ENCODE results near the gene TATDN3.
"Not testable (repeated sequence)": the region's sequence is repeated elsewhere in the genome, so short reads cannot be mapped to it uniquely, and the experiment has no call there.

Gene TATDN3

GRCh38 chr1:212827171-212827776, 35.6 kb downstream of the TATDN3 start:
- Histone ChIP-seq H3K36me3 (replicated peaks in 1 of 2; ENCODE audit: control insufficient read depth in 2 of 2, insufficient read depth in 2 of 2, low read length in 2 of 2) (no peaks in the 10 kb centered on the region), H3K4me3 (ENCODE audit: low read length in 2 of 2) (no peak overlapping the region), H2BK12ac (ENCODE audit: low read length) (no peak overlapping the region), H3K27me3 (ENCODE audit: control insufficient read depth in 3 of 3, insufficient read depth in 3 of 3, low read depth in 1 of 3, low read length in 3 of 3) (no peaks in the 10 kb centered on the region), H3K23ac (ENCODE audit: low read depth, low read length, poor library complexity) (no peak overlapping the region), H2BK15ac (ENCODE audit: low read length) (no peak overlapping the region), H3K4me1 (ENCODE audit: control insufficient read depth in 2 of 2, insufficient read depth in 1 of 2, low read depth in 1 of 2, low read length in 2 of 2) (no peaks in the 10 kb centered on the region), H3K27ac (replicated peaks; ENCODE audit: low read length) (no peak overlapping the region), H3K14ac (ENCODE audit: low read length) (no peak overlapping the region), H2BK120ac (ENCODE audit: low read depth, low read length) (no peak overlapping the region), H2AFZ (ENCODE audit: low read length) (no peak overlapping the region), H3K4ac (ENCODE audit: low read length) (no peak overlapping the region), H4K8ac (ENCODE audit: low read depth, low read length) (no peak overlapping the region), H3K4me2 (ENCODE audit: insufficient read depth, low read length, poor library complexity, severe bottlenecking) (no peak overlapping the region), H3K9me3 (replicated peaks in 1 of 2; ENCODE audit: control insufficient read depth in 2 of 2, insufficient read depth in 1 of 2, low read depth in 1 of 2, low read length in 2 of 2) (peaks cover 8 to 16% of the 10 kb centered on the region in 2 donors), H3K18ac (ENCODE audit: low read length) (no peak overlapping the region), H4K91ac (ENCODE audit: low read depth, low read length, poor library complexity) (no peak overlapping the region), H3K79me1 (ENCODE audit: low read depth, low read length) (no peaks in the 10 kb centered on the region), H3K9ac (ENCODE audit: low read depth, low read length, poor library complexity) (no peak overlapping the region), H2AK5ac (ENCODE audit: low read depth, low read length) (no peak overlapping the region), H2BK5ac (ENCODE audit: low read length) (no peak overlapping the region)
- no peak for DNase-seq (ENCODE audit: low spot score)
- no CpG with 5 or more reads among the region's 4 CpGs for WGBS, 2 donors (ENCODE audit: extremely low coverage in 2 of 2, insufficient read length in 2 of 2, insufficient replicate concordance in 1 of 2)

- no peak for DNase-seq (ENCODE audit: low spot score)
- no peak overlapping the region for H4K91ac ChIP-seq (ENCODE audit: low read depth, low read length, poor library complexity)
- peaks cover 8 to 16% of the 10 kb centered on the region in 2 donors for H3K9me3 ChIP-seq (replicated peaks in 1 of 2; ENCODE audit: control insufficient read depth in 2 of 2, insufficient read depth in 1 of 2, low read depth in 1 of 2, low read length in 2 of 2)
- H2BK5ac ChIP-seq (ENCODE audit: low read length) = no peak overlapping the region
- H3K4me2 ChIP-seq (ENCODE audit: insufficient read depth, low read length, poor library complexity, severe bottlenecking) = no peak overlapping the region
- no peak overlapping the region for H2BK12ac ChIP-seq (ENCODE audit: low read length)
- H2BK120ac ChIP-seq (ENCODE audit: low read depth, low read length) = no peak overlapping the region
- no peak overlapping the region for H3K18ac ChIP-seq (ENCODE audit: low read length)
- no peak overlapping the region for H2BK15ac ChIP-seq (ENCODE audit: low read length)
- no peak overlapping the region for H2AK5ac ChIP-seq (ENCODE audit: low read depth, low read length)
- no CpG with 5 or more reads among the region's 5 CpGs for WGBS, 2 donors (ENCODE audit: extremely low coverage in 2 of 2, insufficient read length in 2 of 2, insufficient replicate concordance in 1 of 2)
- H2AFZ ChIP-seq (ENCODE audit: low read length) = no peak overlapping the region
- H3K14ac ChIP-seq (ENCODE audit: low read length) = no peak overlapping the region
- no peaks in the 10 kb centered on the region for H3K79me1 ChIP-seq (ENCODE audit: low read depth, low read length)
- H3K27me3 ChIP-seq (ENCODE audit: control insufficient read depth in 3 of 3, insufficient read depth in 3 of 3, low read depth in 1 of 3, low read length in 3 of 3) = no peaks in the 10 kb centered on the region
- no peak overlapping the region for H3K27ac ChIP-seq (replicated peaks; ENCODE audit: low read length)
- no peak overlapping the region for H3K9ac ChIP-seq (ENCODE audit: low read depth, low read length, poor library complexity)
- no peak overlapping the region for H3K4ac ChIP-seq (ENCODE audit: low read length)
- H3K4me3 ChIP-seq (ENCODE audit: low read length in 2 of 2) = no peak overlapping the region
- H4K8ac ChIP-seq (ENCODE audit: low read depth, low read length) = no peak overlapping the region
- H3K36me3 ChIP-seq (replicated peaks in 1 of 2; ENCODE audit: control insufficient read depth in 2 of 2, insufficient read depth in 2 of 2, low read length in 2 of 2) = no peaks in the 10 kb centered on the region
- no peak overlapping the region for H3K23ac ChIP-seq (ENCODE audit: low read depth, low read length, poor library complexity)
- H3K4me1 ChIP-seq (ENCODE audit: control insufficient read depth in 2 of 2, insufficient read depth in 1 of 2, low read depth in 1 of 2, low read length in 2 of 2) = no peaks in the 10 kb centered on the region
These were observed 36.2 kb downstream of the TATDN3 start for GRCh38 chr1:212827831-212828278.

GRCh38 chr1:212828395-212828794, 36.7 kb downstream of the TATDN3 start:
- Histone ChIP-seq H3K4me1 (ENCODE audit: control insufficient read depth in 2 of 2, insufficient read depth in 1 of 2, low read depth in 1 of 2, low read length in 2 of 2) (no peaks in the 10 kb centered on the region), H3K36me3 (replicated peaks in 1 of 2; ENCODE audit: control insufficient read depth in 2 of 2, insufficient read depth in 2 of 2, low read length in 2 of 2) (no peaks in the 10 kb centered on the region)

GRCh38 chr1:212833211-212834207, 41.8 kb downstream of the TATDN3 start:
- not testable (repeated sequence) for H3K23ac ChIP-seq (ENCODE audit: low read depth, low read length, poor library complexity); H3K4me3 ChIP-seq (ENCODE audit: low read length in 2 of 2); H3K4me1 ChIP-seq (ENCODE audit: control insufficient read depth in 2 of 2, insufficient read depth in 1 of 2, low read depth in 1 of 2, low read length in 2 of 2); H3K4ac ChIP-seq (ENCODE audit: low read length); H3K9ac ChIP-seq (ENCODE audit: low read depth, low read length, poor library complexity); H3K18ac ChIP-seq (ENCODE audit: low read length); H3K4me2 ChIP-seq (ENCODE audit: insufficient read depth, low read length, poor library complexity, severe bottlenecking); H2BK12ac ChIP-seq (ENCODE audit: low read length); H2BK15ac ChIP-seq (ENCODE audit: low read length); H2BK120ac ChIP-seq (ENCODE audit: low read depth, low read length); H3K9me3 ChIP-seq (replicated peaks in 1 of 2; ENCODE audit: control insufficient read depth in 2 of 2, insufficient read depth in 1 of 2, low read depth in 1 of 2, low read length in 2 of 2); DNase-seq (ENCODE audit: low spot score); H2AK5ac ChIP-seq (ENCODE audit: low read depth, low read length); H4K91ac ChIP-seq (ENCODE audit: low read depth, low read length, poor library complexity); H4K8ac ChIP-seq (ENCODE audit: low read depth, low read length); H3K27ac ChIP-seq (replicated peaks; ENCODE audit: low read length); H3K36me3 ChIP-seq (replicated peaks in 1 of 2; ENCODE audit: control insufficient read depth in 2 of 2, insufficient read depth in 2 of 2, low read length in 2 of 2); H2AFZ ChIP-seq (ENCODE audit: low read length); H3K79me1 ChIP-seq (ENCODE audit: low read depth, low read length); H3K14ac ChIP-seq (ENCODE audit: low read length); H2BK5ac ChIP-seq (ENCODE audit: low read length); H3K27me3 ChIP-seq (ENCODE audit: control insufficient read depth in 3 of 3, insufficient read depth in 3 of 3, low read depth in 1 of 3, low read length in 3 of 3)
- no CpG with 5 or more reads among the region's 8 CpGs for WGBS, 2 donors (ENCODE audit: extremely low coverage in 2 of 2, insufficient read length in 2 of 2, insufficient replicate concordance in 1 of 2)

More at GRCh38 chr1:212828395-212828794, 36.7 kb downstream of the TATDN3 start:
- H4K91ac ChIP-seq (ENCODE audit: low read depth, low read length, poor library complexity) = no peak overlapping the region
- no peak overlapping the region for H3K27ac ChIP-seq (replicated peaks; ENCODE audit: low read length)
- H2BK5ac ChIP-seq (ENCODE audit: low read length) = no peak overlapping the region
- H3K9ac ChIP-seq (ENCODE audit: low read depth, low read length, poor library complexity) = no peak overlapping the region
- no peaks in the 10 kb centered on the region for H3K27me3 ChIP-seq (ENCODE audit: control insufficient read depth in 3 of 3, insufficient read depth in 3 of 3, low read depth in 1 of 3, low read length in 3 of 3)
- H3K4me3 ChIP-seq (ENCODE audit: low read length in 2 of 2) = no peak overlapping the region
- no peak overlapping the region for H2BK120ac ChIP-seq (ENCODE audit: low read depth, low read length)
- no peak overlapping the region for H4K8ac ChIP-seq (ENCODE audit: low read depth, low read length)
- H2AFZ ChIP-seq (ENCODE audit: low read length) = no peak overlapping the region
- H3K14ac ChIP-seq (ENCODE audit: low read length) = no peak overlapping the region
- no CpG with 5 or more reads among the region's 2 CpGs for WGBS, 2 donors (ENCODE audit: extremely low coverage in 2 of 2, insufficient read length in 2 of 2, insufficient replicate concordance in 1 of 2)
- no peak overlapping the region for H2BK12ac ChIP-seq (ENCODE audit: low read length)
- peaks cover 8 to 16% of the 10 kb centered on the region in 2 donors for H3K9me3 ChIP-seq (replicated peaks in 1 of 2; ENCODE audit: control insufficient read depth in 2 of 2, insufficient read depth in 1 of 2, low read depth in 1 of 2, low read length in 2 of 2)
- no peak overlapping the region for H3K23ac ChIP-seq (ENCODE audit: low read depth, low read length, poor library complexity)
- no peak overlapping the region for H3K4ac ChIP-seq (ENCODE audit: low read length)
- no peak overlapping the region for H3K18ac ChIP-seq (ENCODE audit: low read length)
- no peaks in the 10 kb centered on the region for H3K79me1 ChIP-seq (ENCODE audit: low read depth, low read length)
- no peak overlapping the region for H2AK5ac ChIP-seq (ENCODE audit: low read depth, low read length)
- no peak for DNase-seq (ENCODE audit: low spot score)
- H2BK15ac ChIP-seq (ENCODE audit: low read length) = no peak overlapping the region
- no peak overlapping the region for H3K4me2 ChIP-seq (ENCODE audit: insufficient read depth, low read length, poor library complexity, severe bottlenecking)

Data from neuronal stem cell (in vitro differentiated cells).